AG04450 (cell line): ENCODE data around the gene CELA1. TPM values are rescaled to one million over a fixed set of nuclear protein-coding genes. Genes with fewer than 3 reads are reported as not detected.

Experiments used
- CTCF ChIA-PET: fragments of 300-600, 350-600 bp; formaldehyde crosslinking; extraction: SDS; loops from one replicate; lab custom pipeline; 2022; ENCODE audit warnings: antibody characterized with exemption, inconsistent platforms; lab: Charles Lee
- POLR2A ChIA-PET: fragments of 350-600 bp; formaldehyde crosslinking; extraction: SDS; loops from one replicate; lab custom pipeline; 2021; ENCODE audit warnings: antibody characterized with exemption, inconsistent platforms; lab: Yijun Ruan, JAX
- DNase-seq: peaks from one replicate; pipeline ENCODE4 v3.0.0-alpha.2; 2011; ENCODE audit warnings: low read depth, low spot score
- H3K27ac ChIP-seq: one replicate; pipeline ENCODE4 v1.5.1; 2012; ENCODE audit warnings: low read depth, low read length, control low read depth
- H3K27me3 ChIP-seq: one replicate; pipeline ENCODE4 v1.6.0; 2012; ENCODE audit warnings: low read length; ENCODE audit not compliant: control insufficient read depth, insufficient read depth
- H3K4me3 ChIP-seq: 2 replicates; pipeline ENCODE4 v1.5.1; 2011; ENCODE audit warnings: mild to moderate bottlenecking, low read depth, low read length, control low read depth
- H3K9me3 ChIP-seq: 2 replicates; pipeline ENCODE4 v1.5.1; 2012; ENCODE audit warnings: low read length; ENCODE audit not compliant: control insufficient read depth, insufficient read depth
- polyA plus RNA-seq: library from polyadenylated mRNA; depleted of rRNA; stranded (reverse); fragments of >200 nt; gene quantifications from 2 replicates; pipeline ENCODE4 v1.2.3, GENCODE V29; 2011
- TF ChIP-seq, protein P1 (sequence below): IDR thresholded peaks from 2 replicates; pipeline ENCODE4 v1.5.1; 2011; ENCODE audit warnings: low read depth, low read length, control low read depth, inconsistent platforms

Gene CELA1
- polyA plus RNA-seq, 1 experiment: 0.79 TPM

DNA sequence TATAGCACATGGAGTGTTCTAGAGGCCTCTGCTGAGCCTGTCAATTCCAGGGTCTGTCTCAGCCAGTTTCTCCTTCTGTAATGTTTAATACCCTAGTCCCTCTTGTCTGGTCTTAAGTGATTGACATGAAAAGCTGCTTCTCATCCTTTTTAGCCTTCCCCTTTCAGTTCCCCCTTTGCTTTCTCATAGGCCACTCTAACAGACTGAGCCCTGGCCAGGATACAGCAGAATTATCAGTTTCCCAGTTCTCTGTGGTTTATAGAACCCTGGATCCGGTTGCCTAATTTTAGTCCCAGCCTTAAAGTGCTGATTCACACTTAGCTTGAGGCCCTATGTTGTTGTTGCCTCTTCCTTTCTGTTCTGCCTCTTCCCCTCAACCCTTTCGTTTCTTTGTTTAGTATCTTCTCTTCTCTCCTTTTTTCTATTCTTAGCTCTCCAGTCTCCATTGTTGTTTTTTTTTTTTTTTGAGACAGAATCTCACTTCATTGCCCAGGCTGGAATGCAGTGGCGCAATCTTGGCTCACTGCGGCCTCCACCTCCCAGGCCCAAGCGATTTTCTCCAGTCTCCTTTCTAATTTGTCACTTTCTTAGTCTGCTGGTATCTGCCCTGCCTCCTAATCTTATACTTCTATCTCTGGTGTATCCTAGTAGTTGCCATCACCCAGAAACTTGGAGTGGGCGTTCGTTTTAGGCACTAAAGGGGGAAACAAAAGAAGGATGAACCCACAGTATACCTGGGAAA, 19.6 kb downstream of the CELA1 start:
- no peaks in the 10 kb centered on the region; the same call in 1 of the 2 replicates for H3K9me3 ChIP-seq
- CTCF ChIA-PET: interaction anchor here (0.6 to 3.1 kb wide), 3 partner anchors 14 to 848 kb away, joined by 3 to 15 read pairs (median 3); no protein-coding TSS in a partner anchor
- H3K4me3 ChIP-seq: no peak overlapping the region
- H3K27ac ChIP-seq: peak overlapping the region; percentile 34
- H3K27me3 ChIP-seq: no peaks in the 10 kb centered on the region
- DNase-seq: no peak
- TF ChIP-seq, protein P1, sequence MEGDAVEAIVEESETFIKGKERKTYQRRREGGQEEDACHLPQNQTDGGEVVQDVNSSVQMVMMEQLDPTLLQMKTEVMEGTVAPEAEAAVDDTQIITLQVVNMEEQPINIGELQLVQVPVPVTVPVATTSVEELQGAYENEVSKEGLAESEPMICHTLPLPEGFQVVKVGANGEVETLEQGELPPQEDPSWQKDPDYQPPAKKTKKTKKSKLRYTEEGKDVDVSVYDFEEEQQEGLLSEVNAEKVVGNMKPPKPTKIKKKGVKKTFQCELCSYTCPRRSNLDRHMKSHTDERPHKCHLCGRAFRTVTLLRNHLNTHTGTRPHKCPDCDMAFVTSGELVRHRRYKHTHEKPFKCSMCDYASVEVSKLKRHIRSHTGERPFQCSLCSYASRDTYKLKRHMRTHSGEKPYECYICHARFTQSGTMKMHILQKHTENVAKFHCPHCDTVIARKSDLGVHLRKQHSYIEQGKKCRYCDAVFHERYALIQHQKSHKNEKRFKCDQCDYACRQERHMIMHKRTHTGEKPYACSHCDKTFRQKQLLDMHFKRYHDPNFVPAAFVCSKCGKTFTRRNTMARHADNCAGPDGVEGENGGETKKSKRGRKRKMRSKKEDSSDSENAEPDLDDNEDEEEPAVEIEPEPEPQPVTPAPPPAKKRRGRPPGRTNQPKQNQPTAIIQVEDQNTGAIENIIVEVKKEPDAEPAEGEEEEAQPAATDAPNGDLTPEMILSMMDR: no peak
- POLR2A ChIA-PET: interaction anchor here (0.7 kb wide), 2 partner anchors 24 to 502 kb away, joined by 5 to 10 read pairs; no protein-coding TSS in a partner anchor

GRCh38 chr12:51324953-51325352, 21.5 kb downstream of the CELA1 start:
- Histone ChIP-seq H3K4me3 (no peak overlapping the region), H3K27me3 (no peaks in the 10 kb centered on the region), H3K9me3 (no peaks in the 10 kb centered on the region), H3K27ac (no peak overlapping the region)
- no peak for DNase-seq
- TF ChIP-seq, protein P1: no peak
- CTCF ChIA-PET: no interaction called here
- POLR2A ChIA-PET: no interaction called here

DNA sequence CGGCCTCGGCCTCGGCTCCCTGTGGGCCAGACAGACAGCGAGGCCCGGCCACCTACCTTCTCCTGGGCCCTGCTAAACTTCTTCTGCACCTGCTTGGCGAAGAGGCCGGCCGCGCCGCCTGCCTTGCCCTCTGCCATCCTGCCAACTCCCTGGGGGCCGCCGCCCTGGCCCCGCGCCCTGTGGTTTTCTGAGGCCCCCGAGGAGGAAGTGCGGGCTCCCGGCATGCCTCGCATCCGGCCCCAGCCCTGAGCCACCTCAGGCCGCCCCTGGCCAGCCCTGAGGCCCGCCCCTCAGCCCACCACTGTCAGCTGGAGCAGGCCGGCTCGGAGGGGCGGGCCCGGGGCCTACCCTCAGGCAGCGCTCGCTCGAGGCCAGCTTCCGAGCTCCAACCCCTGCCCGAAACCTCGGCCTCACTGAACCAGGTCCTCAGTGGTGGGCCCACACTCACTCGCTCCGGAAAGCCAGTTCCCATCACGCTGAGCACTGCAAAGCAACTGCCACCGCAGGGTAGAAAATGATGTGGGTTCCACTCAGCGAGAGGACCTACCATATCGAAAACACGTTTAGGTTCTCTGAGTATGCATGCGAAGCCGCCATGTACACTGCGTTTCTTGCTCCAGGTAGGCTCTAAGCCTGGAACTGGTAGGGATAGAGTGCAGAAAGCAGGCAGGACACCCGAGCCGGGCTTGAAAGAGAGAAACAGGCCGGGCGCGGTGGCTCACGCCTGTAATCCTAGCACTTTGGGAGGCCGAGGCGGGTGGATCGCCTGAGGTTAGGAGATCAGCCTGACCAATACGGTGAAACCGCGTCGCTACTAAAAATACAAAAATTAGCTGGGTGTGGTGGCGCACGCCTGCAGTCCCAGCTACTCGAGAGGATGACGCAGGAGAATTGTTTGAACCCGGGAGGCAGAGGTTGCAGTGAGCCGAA, 22.2 kb downstream of the CELA1 start, which contains the start of gene BIN2:
Gene BIN2, minus strand, starts transcription at position 209 of the 930 bp plus-strand sequence. Its CDS starts 72 bp downstream, at position 137.
- Histone ChIP-seq H3K27ac (no peak within 1 kb of the TSS), H3K9me3 (no peaks in the 10 kb centered on the region), H3K4me3 (no peak within 1 kb of the TSS), H3K27me3 (no peaks in the 10 kb centered on the region)
- CTCF ChIA-PET: no interaction called here
- TF ChIP-seq, protein P1: no peak
- POLR2A ChIA-PET: interaction anchor here (0.6 kb wide), 1 partner anchor 555 kb away, joined by 3 read pairs; no protein-coding TSS in a partner anchor
- DNase-seq: no peak

GRCh38 chr12:51323317-51323960, 23.0 kb downstream of the CELA1 start:
- TF ChIP-seq, protein P1: no peak
- CTCF ChIA-PET: interaction anchor here (1.5 kb wide), 1 partner anchor 18 kb away, joined by 5 read pairs; no protein-coding TSS in a partner anchor
- no peaks in the 10 kb centered on the region for H3K27me3 ChIP-seq
- H3K9me3 ChIP-seq: no peaks in the 10 kb centered on the region
- POLR2A ChIA-PET: no interaction called here
- H3K4me3 ChIP-seq: no peak overlapping the region
- H3K27ac ChIP-seq: no peak overlapping the region
- DNase-seq: no peak
